GM23248 (cell line): ENCODE results near the gene PRKCE. TPM values are rescaled to one million over a fixed set of nuclear protein-coding genes. Genes with fewer than 3 reads are reported as not detected.

ENCODE experiments used
- DNase-seq: peaks from one replicate; pipeline ENCODE4 v3.0.0-alpha.2; 2015
- H2AFZ ChIP-seq: fragments of 200-600 bp; sonication (generic); 2 replicates; pipeline ENCODE4 v1.6.1; 2016; ENCODE audit warnings: antibody characterized with exemption
- H3F3A ChIP-seq: fragments of 200-600 bp; sonication (generic); 2 replicates; pipeline ENCODE4 v1.6.1; 2016; ENCODE audit warnings: mild to moderate bottlenecking, antibody characterized with exemption, mixed run types; ENCODE audit not compliant: insufficient read depth
- H3K27ac ChIP-seq: fragments of 200-600 bp; sonication (generic); 2 replicates; pipeline ENCODE4 v1.5.1; 2016; ENCODE audit warnings: mild to moderate bottlenecking
- H3K27me3 ChIP-seq: fragments of 200-600 bp; sonication (generic); replicated peaks from 2 replicates; pipeline ENCODE4 v1.6.1; 2016; ENCODE audit warnings: mild to moderate bottlenecking; ENCODE audit not compliant: insufficient read depth
- H3K36me3 ChIP-seq: fragments of 200-600 bp; sonication (generic); 2 replicates; pipeline ENCODE4 v1.6.1; 2016; ENCODE audit warnings: low read depth, mild to moderate bottlenecking
- H3K4me1 ChIP-seq: fragments of 200-600 bp; sonication (generic); 2 replicates; pipeline ENCODE4 v1.6.1; 2016; ENCODE audit warnings: mild to moderate bottlenecking; ENCODE audit not compliant: insufficient read depth
- H3K4me2 ChIP-seq: fragments of 200-600 bp; sonication (generic); one replicate; pipeline ENCODE4 v1.6.1; 2016; ENCODE audit warnings: mild to moderate bottlenecking; ENCODE audit not compliant: unreplicated experiment
- H3K4me3 ChIP-seq: fragments of 200-600 bp; sonication (generic); 2 replicates; pipeline ENCODE4 v1.5.1; 2016; ENCODE audit warnings: mild to moderate bottlenecking
- H3K79me2 ChIP-seq: fragments of 200-600 bp; sonication (generic); 2 replicates; pipeline ENCODE4 v1.6.1; 2016; ENCODE audit warnings: mild to moderate bottlenecking; ENCODE audit not compliant: insufficient read depth
- H3K9ac ChIP-seq: fragments of 200-600 bp; sonication (generic); 2 replicates; pipeline ENCODE4 v1.6.1; 2016; ENCODE audit warnings: mild to moderate bottlenecking
- H3K9me2 ChIP-seq: fragments of 200-600 bp; sonication (generic); 2 replicates; pipeline ENCODE4 v1.6.1; 2016; ENCODE audit warnings: mixed run types, mild to moderate bottlenecking, moderate library complexity; ENCODE audit not compliant: insufficient read depth
- H3K9me3 ChIP-seq: fragments of 200-600 bp; sonication (generic); one replicate; pipeline ENCODE4 v1.6.1; 2017; ENCODE audit warnings: low read depth
- H4K20me1 ChIP-seq: fragments of 200-600 bp; sonication (generic); 2 replicates; pipeline ENCODE4 v1.6.0; 2016; ENCODE audit not compliant: insufficient read depth
- EZH2 ChIP-seq: fragments of 200-600 bp; sonication (generic); IDR thresholded peaks from 2 replicates; pipeline ENCODE4 v1.6.1; 2018; ENCODE audit warnings: antibody characterized with exemption, mild to moderate bottlenecking; ENCODE audit not compliant: insufficient read depth, poor library complexity, severe bottlenecking
- EZH2phosphoT487 ChIP-seq: fragments of 200-600 bp; sonication (generic); IDR thresholded peaks from 2 replicates; pipeline ENCODE4 v1.6.1; 2018; ENCODE audit warnings: antibody characterized with exemption, moderate library complexity, mild to moderate bottlenecking, low read depth; ENCODE audit not compliant: insufficient read depth
- WGBS, 2 experiments: methylation state at CpG; one replicate each; pipeline ENCODE4 v1.1.6; 2015 to 2017; ENCODE audit warnings: low lambda C conversion rate in 2 of 2, low coverage in 1 of 2; ENCODE audit errors: missing lambda C conversion rate in 2 of 2; 5-methylcytosine and 5-hydroxymethylcytosine counted together
- in situ Hi-C: fragments of 300-500 bp; cut with MboI; formaldehyde crosslinking; loops from 2 replicates; pipeline ENCODE4 v1.15.0; 2020
- polyA plus RNA-seq: library from polyadenylated mRNA; unstranded; fragments of >200 nt; fragmentation: Nextera tagmentation; extraction: Ambion mirVana; gene quantifications from 2 replicates; pipeline ENCODE4 v1.2.1, GENCODE V29; 2016
- total RNA-seq: library from RNA; depleted of rRNA; stranded (reverse); fragments of >200 nt; shearing (Covaris generic); gene quantifications from 2 replicates; pipeline ENCODE4 v1.2.3, GENCODE V29; 2014

The PRKCE gene
- total and polyA plus RNA-seq, 2 experiments from 2014 or later = 5.9 to 7.0 TPM

- H3K9ac ChIP-seq = no peak overlapping the region
- no peaks in the 10 kb centered on the region for H4K20me1 ChIP-seq
- H3K4me2 ChIP-seq = no peak overlapping the region
- TF ChIP-seq EZH2phosphoT487 (no peak), EZH2 (no peak)
- WGBS, 2 experiments = 59 to 64% methylated on average over 7 of the region's 7 CpGs
- H3K9me3 ChIP-seq = no peaks in the 10 kb centered on the region
- H3K27me3 ChIP-seq = no peaks in the 10 kb centered on the region
- H3K79me2 ChIP-seq = no peaks in the 10 kb centered on the region
- no peak overlapping the region for H3K4me3 ChIP-seq
- in situ Hi-C loops = no loop called here
- H3K9me2 ChIP-seq = no peaks in the 10 kb centered on the region
- H3F3A ChIP-seq = peaks cover 1% of the 10 kb centered on the region; the same call in 1 of the 2 replicates
- no peak overlapping the region for H3K27ac ChIP-seq
- no peak for DNase-seq
- peaks cover 13% of the 10 kb centered on the region; the same call in 1 of the 2 replicates for H3K4me1 ChIP-seq
- no peaks in the 10 kb centered on the region for H3K36me3 ChIP-seq
- no peak overlapping the region for H2AFZ ChIP-seq
Observed at GRCh38 chr2:46015671-46016070, 364.2 kb downstream of the PRKCE start.

- WGBS, 2 experiments = 96 to 98% methylated on average over 6 of the region's 6 CpGs
- TF ChIP-seq EZH2phosphoT487 (no peak), EZH2 (no peak)
- H3K27ac ChIP-seq = no peak overlapping the region
- no peak overlapping the region for H3K4me3 ChIP-seq
- H3K27me3 ChIP-seq = no peaks in the 10 kb centered on the region
- DNase-seq = no peak
- H3K9me2 ChIP-seq = no peaks in the 10 kb centered on the region
- H4K20me1 ChIP-seq = no peaks in the 10 kb centered on the region
- peaks cover 13% of the 10 kb centered on the region; the same call in 1 of the 2 replicates for H3K4me1 ChIP-seq
- no peak overlapping the region for H3K4me2 ChIP-seq
- H3F3A ChIP-seq = no peaks in the 10 kb centered on the region
- no peaks in the 10 kb centered on the region for H3K36me3 ChIP-seq
- no peak overlapping the region for H2AFZ ChIP-seq
- H3K9me3 ChIP-seq = no peaks in the 10 kb centered on the region
- in situ Hi-C loops = no loop called here
- no peaks in the 10 kb centered on the region for H3K79me2 ChIP-seq
- H3K9ac ChIP-seq = no peak overlapping the region
Observed at GRCh38 chr2:46016091-46016490, 364.6 kb downstream of the PRKCE start.

- Histone ChIP-seq H3K27me3 (no peaks in the 10 kb centered on the region), H3K9me2 (no peaks in the 10 kb centered on the region), H3K4me3 (no peak overlapping the region), H3K4me1 (peaks cover 6% of the 10 kb centered on the region; the same call in 1 of the 2 replicates), H4K20me1 (no peaks in the 10 kb centered on the region), H3K9ac (no peak overlapping the region), H3F3A (no peaks in the 10 kb centered on the region), H3K4me2 (no peak overlapping the region), H3K9me3 (no peaks in the 10 kb centered on the region), H2AFZ (no peak overlapping the region), H3K36me3 (no peaks in the 10 kb centered on the region), H3K79me2 (no peaks in the 10 kb centered on the region), H3K27ac (no peak overlapping the region)
- in situ Hi-C loops = no loop called here
- TF ChIP-seq EZH2phosphoT487 (no peak), EZH2 (no peak)
- WGBS, 2 experiments = 82 to 87% methylated on average over 10 of the region's 10 CpGs
- DNase-seq = no peak
Observed at GRCh38 chr2:46018773-46019591, 367.5 kb downstream of the PRKCE start.

GRCh38 chr2:46020416-46020815 lies 368.9 kb downstream of the PRKCE start:
- H3K9me3 ChIP-seq = no peaks in the 10 kb centered on the region
- no peaks in the 10 kb centered on the region for H3K36me3 ChIP-seq
- peak; percentile 58 for DNase-seq
- H3F3A ChIP-seq = no peaks in the 10 kb centered on the region
- peak overlapping the region; percentile 3; the same call in 1 of the 2 replicates for H3K27ac ChIP-seq
- no peaks in the 10 kb centered on the region for H4K20me1 ChIP-seq
- no peaks in the 10 kb centered on the region for H3K27me3 ChIP-seq
- H3K4me2 ChIP-seq = no peak overlapping the region
- H3K4me3 ChIP-seq = no peak overlapping the region
- H2AFZ ChIP-seq = no peak overlapping the region
- 0 out of 2 replicates have a peak, but pooled peaks cover under 1% of the 10 kb centered on the region for H3K4me1 ChIP-seq
- no peaks in the 10 kb centered on the region for H3K9me2 ChIP-seq
- H3K9ac ChIP-seq = no peak overlapping the region
- H3K79me2 ChIP-seq = no peaks in the 10 kb centered on the region
- in situ Hi-C loops = no loop called here
- no peak for TF ChIP-seq EZH2
- no peak for TF ChIP-seq EZH2phosphoT487
- WGBS, 2 experiments = 86 to 90% methylated on average over 2 of the region's 2 CpGs
